HG03066 (cell line): Measurements from ENCODE around the gene ALX4.

Experiments used
- ATAC-seq: cut with Tn5 transposase; IDR thresholded peaks from one replicate; pipeline ENCODE4 v1.9.1; 2021; ENCODE audit warnings: low read depth; ENCODE audit not compliant: unreplicated experiment

The ALX4 gene

DNA sequence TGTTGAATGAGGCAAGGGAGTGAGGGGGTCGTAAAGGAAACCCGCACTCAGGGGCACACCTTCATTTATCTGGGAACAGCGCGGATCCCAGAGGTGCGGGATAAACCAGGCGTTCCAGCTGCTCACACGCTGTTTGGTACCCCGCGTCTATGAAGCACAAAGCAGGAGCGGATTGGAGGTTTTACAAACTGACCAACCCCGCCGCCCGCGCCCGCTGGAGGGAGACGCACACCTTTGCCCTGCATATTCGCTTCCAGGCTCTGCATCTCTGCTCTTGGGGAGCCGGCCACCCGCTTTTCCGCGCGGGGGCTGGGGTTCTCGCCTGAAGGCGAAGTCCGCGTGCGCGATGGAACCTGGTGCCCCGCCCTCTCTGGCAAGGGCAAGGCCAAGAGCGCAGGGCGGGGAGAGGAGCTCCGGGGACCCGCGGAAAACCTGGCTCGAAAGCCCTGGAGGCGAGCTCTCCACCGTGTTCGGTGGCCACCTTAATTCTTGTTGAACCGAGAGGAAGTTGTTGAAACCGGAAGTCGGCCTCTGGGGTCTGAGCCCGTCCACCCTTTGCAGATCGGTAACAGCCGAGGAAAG lies 6.8 kb upstream of the ALX4 start:
- no peak for ATAC-seq

DNA sequence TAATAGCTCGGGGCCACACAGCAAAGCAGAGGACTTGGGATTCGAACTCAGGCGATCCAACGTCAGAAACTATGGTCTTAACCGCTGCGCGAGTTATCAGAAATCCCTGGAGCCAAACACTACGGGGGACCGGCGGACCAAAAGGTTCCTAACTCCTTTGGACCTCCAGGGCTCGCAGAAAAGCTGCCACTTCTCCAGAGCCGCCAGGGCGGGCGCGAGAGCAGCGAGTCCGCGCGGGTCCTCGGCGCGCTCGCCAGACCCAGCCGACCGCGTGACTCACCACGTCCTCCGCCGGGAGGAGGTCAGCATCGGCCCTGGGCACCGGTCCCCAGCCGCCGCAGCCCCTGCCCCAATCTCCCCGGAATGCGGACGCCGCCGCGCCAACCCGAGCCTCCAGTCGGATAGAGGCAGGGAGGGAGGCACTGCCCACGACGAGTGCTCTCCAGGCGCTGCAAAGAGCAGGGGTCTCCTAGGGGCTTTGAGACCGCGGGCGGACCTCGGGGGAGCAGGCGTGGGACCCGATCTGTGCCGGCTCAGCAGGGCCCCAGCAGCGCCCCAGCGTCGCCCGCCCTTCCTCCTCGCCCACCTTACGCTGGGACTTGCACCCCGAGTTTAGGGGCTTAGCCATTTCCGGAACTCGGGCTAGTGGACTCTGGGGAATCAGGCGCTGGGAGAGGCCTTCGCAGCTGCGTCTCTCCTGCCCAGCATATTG lies 6.2 kb upstream of the ALX4 start:
- ATAC-seq, result no peak

DNA sequence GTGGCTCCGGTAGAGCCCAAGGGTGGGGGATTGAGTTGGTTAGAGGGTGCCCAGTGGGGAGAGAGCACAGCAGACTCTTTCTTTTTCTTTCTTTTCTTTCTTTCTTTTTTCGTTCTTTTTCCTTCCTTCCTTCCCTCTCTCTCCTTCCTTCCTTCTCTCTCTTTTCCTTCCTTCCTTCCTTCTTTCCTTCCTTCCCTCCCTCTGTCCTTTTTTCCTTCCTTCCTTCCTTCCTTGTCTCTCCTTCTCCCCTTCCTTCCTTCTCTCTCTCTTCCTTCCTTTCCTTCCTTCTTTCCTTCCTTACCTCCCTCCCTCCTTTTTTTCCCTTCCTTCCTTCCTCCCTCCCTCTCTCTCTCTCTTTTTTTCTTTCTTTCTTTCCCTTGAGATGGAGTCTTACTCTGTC lies 4.8 kb upstream of the ALX4 start:
- ATAC-seq, result no peak

DNA sequence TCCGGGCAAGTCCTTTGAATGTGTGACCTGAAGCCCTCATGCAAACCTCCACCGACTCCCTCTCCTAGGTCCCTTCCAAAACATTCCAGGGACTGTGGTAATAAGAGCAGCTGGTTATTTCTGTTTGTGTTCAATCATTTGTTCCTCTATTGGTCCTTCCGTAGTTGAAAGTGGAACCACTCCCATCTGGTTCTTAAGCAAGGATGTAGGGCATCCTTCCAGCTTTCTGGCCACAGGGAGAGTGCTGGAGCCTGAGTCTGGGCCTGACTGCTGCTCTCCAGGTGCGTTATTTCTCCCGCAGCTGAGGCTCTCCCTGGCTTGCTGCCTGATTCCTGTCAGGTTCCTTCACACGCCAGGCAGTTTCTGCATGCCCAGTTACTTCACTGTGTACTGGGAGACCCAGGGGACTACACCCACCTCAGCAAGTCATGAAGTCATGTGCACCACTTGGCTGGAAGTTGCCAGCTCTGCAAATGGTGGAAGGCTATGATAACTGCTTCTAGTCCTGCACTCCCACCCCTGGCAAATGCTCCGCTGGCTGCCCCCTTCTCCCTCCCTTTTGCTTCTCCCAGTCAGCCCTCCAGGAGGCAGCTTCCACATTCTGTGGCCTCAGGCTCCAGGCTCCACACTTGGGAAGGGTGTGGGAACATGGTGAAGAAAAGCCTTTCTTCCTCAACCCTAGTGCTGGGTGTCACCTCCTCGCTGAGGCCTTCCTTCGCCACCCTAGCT lies 4.0 kb upstream of the ALX4 start:
- ATAC-seq, result no peak

DNA sequence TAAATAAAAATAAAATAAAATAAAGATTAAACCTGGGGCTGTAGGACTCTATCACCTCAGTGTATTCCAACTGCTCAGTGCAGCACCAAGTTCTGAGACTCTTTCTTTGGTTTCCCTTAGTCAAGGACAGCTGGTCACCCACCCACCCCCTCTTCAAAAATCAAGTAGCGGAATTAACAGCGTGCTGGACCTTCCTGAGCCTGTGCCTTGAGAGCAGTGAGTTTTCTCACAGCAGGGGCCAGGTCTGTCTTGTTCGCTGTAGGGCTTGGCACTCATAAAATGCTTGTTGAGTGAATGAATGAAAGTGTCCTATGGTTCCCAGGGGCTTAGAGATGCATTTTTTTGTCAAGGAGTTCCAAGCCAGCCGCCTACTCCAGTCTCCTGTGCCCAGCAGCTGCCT lies 2.9 kb upstream of the ALX4 start:
- no peak for ATAC-seq

DNA sequence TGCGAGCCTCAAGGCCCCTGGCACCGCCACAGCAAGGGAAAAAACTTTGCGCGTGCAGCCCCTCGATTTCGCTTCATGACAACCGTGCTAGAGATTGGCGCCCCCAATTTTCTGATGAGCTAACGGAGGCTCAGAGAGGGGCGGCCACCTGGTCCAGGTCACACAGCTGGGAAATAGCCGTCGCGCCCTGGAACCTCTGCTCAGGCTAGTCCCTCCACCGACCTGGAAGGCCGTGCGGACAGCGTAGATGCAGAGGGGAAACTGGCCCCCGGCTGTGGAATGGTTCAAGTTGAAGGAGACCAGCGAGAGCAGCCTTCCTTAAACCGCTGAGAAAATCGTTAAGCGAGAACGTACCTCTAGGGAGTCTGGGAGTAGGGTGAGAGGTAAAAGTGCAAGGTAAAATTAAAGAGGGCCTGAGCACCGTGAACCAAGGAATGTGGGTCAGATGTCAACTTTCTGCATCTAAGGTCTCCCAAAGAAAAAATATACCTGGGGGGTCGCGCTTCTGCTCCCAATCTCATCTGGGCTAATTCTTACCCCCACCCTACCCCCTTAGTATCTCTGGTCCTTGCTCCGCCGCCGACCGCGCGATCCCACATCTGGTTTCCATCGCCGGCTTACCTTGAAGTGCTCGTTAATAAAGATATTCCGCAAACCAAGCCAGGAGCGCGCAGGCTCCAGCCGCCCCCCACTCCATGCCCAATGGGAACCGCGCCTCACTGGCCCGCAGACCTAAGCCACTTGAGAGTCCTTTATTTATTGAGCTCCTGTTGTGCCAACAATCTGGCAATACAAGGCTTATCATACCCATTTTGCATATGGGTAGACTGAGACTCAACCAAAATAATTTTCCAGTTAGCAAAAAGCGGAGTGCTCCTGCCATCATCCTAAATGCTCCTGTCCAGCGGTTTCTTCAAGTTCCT lies 1.7 kb upstream of the ALX4 start:
- ATAC-seq, result no peak

DNA sequence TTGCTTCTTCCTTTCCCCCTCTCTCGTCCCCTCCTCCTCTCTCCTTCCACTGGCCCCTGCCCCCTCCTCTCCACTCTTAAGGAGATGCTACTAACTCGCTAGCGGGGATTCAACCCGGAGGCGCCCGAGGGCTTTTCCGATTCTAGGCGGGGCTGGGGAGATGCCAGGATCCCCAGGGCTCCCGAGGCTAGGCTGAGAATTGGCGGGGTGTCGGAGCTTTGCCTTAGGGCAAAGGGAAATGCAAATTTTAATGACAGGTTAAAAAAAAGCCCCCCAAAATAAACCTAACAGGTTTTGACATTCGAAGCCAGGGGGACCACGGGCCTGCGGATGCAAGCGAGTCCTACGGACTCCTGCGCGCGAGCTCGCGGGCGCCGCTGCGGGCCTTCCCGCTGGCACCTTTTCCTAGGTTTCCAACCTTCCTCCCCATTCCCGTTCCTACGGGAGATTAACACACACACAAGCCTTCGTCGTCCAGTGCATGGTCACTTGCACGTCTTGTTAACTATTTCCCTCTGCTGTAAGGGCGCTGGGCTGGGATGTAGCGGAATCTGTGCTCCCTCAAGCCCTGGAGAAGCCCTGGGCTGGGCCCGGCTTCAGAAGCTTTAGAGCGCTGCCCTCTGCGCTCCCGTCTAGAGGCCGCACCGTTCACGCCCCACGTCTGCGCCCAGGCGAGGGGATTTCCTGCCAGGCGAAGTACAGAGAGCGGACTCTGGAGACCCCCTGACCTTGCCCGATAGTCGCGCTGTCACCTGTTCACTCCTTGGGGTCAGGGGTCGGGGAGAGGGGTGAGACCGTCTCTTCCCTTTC lies 729 bp upstream of the ALX4 start:
- ATAC-seq, result no peak

DNA sequence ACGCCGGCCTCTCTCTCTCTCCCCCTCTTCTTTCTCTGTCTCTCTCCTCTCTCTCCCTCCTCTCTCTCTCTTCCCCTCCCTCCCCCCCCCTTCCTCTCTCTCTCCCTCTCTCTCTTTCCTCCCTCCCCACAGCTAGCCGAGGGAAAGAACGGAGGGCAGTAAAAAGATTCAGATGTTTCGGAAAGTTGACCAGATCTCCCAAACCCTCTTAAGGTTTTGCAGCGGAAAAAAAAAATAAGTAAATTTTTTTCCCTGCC lies 195 bp upstream of the ALX4 start:
- no peak for ATAC-seq

DNA sequence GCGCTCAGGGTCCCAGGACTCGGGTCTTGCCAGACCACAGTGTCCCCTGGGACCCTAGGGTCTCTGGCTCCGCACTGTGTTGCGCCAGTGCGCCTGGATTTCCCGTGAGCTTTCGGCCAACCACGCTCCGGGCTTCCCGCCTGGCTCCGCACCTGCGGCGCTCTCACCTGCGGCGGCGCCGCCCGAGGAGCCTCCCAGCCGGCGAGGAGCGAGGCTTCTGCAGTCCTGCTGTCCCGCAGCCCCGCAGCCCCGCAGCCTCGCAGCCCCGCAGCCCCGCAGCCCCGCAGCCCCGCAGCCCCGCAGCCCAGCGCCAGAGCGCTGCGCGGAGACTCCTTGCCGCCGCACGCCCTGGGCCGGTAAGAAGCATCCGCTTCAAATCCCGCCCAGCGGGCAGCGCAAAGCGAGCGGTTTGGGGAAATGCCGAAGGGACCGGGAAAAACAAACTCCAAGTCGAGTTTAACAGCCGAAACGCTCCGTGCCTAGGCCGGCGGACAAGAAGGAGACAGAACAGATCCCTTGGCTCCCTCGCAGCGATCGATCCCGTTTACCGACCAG lies 939 bp downstream of the ALX4 start:
- no peak for ATAC-seq

DNA sequence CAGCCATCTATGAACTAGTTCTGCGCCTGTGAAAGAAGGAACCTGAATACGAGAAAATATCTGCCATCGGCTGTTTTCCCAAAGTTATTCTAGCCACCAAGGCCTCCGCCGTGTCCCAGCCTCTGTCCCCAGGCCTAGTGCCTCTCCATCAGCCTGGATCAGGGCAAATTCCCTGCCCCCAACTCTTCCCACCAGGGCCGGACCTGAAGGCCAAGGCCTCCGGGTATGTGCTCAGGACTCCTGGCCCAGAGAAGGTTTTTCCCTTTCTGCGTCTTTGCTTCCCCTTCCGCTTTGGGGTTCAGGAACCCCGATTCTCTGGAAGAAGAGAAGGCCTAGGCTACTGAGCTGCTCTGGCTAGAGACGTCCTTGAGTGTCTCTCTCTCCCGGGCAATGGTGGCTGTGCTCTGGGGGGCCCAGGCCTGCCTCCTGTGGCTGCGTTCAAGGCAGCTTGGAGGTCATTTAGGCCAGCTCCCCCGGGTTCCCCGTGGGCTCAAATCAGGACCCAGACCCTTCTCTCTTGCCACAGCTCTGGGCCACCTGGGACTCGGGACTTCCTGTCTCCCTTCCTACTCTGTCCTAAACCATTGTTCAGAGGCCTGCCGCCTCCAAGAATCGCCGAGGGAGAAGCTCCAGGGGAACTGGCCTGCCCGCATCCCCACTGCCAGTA lies 1.6 kb downstream of the ALX4 start:
- ATAC-seq, result no peak

DNA sequence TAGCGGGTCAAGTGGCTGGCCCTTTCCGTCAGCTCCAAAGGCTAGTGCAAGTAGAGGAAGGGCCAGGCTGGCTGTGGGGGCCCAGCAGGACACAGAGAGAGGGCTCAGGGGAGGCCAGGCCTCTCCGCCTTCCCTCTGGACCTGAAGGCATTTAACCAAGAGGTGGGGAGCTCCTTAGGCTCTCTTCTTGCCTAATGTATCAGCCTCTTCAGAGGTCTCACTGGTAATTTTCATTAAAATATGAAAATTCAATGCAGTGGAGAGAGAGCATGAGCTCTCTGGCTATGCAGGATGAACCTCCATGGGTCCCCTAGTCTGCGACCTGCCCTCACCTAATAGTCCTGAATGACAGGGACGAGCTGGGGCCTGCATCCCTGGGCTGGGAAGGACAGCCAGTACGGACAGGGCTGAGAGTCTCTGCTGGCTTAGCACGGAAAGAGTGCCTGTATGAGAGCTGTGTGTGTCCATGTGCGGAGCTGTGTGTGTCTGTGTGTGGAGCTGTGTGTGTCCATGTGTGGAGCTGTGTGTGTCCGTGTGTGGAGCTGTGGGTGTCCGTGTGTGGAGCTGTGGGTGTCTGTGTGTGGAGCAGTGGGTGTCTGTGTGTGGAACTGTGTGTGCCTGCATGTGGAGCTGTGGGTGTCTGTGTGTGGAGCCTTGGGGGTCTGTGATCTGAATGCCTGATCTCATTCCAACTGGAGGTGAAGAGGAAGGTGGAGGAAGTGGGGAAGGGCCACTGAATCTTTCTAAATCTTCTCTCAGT lies 2.4 kb downstream of the ALX4 start:
- ATAC-seq, result no peak

DNA sequence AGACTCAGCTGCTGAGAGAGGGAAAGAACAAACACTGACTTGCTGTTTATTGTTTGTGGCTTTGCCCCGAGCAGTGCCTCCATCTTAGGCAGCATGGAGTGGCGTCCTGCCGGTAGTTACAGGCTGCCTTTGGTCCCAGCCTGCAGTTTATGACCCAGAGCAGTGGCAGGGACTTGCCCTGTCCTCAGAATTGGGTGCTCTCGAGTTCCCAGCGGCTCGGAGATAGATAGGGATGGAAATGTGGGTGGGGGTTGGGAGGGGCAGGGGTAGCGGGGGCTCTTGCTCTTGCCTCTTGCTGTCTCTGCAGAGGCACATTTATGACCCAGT lies 3.1 kb downstream of the ALX4 start:
- no peak for ATAC-seq

DNA sequence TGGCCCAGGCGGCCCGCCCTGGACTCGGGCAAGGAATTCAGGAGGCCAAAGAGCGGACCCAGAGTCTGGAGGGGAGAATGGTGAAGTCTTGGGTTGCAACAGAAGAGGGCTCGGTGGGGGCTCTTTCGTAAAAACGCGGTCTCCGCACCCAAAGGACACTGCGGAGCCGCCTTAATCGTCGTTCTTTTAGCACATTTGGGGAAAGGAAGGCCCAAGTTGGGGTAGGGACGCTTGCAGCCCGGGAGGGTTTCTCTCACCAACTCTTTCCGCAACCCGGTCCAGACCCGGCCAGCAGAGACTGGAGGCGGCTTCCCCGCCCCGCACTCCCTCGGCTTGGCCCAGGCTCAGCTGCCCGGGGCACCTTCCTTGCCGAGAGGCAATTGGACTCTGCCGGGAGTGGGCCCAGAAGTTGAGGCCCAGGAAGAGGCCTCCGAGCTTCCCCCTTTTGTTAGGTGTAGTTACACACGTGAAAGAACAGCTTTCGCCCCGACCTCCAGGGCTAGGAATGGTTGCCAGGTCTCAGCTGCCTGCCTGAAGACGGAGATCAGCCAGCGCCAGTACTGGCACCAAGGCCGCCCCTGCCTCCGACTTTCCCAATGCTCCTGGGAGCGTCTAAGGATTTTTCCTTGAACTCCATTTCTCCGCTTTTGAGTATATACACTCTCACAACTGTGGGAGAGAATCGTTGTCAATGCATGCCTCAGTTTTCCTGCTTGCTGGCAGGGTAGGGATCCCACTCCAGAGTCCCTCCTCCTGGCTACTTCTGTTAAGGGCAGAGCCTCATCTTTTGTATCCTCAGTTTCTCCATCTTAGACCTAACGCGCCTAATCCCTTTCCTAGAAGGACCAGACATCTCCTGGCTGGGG lies 3.7 kb downstream of the ALX4 start:
- no peak for ATAC-seq

DNA sequence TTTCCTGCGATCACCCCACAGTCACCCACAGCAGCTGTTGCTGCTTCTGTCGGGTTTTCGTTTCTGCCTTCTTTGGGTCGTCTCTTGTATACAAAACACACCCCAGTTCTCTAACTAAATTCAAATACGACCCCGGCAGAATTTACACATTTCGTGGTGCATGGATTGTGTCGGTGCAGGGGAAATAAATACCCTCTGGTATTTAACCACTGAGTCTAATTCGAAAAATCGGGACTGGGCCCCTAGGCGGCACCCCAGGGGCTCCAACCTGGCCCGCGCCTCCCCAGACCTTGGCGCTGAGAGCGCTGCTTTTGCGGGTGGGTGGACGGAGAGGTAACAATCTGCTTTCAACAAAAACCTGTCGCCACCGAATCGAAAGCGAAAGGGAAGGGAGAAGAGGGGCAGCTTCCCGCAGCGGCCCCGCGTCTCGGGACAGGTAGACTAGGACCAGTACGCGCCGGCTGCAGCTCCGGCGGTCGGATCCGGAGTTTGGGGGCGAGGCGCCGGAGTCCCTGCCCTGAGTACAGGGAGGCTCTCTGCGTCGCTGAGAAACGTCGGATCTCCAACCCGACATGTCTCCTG lies 4.4 kb downstream of the ALX4 start:
- ATAC-seq, result no peak

DNA sequence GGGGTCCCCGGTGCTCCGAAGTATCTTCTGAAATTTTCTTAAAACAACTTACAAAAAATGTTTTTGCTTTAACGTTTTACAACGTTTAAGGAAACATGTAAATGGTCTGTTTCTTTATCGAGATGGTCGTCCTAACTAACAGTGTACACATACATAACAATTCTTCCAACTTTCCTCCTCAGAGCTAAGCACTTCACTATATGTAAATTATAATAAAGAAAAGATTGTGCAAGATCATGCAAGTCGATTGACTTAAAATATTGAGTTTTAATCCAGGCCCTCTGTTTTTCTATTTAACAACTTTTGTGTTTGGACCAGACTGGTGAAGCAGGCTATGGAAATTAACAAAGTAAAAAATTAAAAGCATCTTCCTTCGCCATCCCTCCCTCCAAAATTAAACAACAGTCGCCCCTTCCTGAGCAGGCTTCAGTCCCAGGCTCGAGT lies 4.9 kb downstream of the ALX4 start:
- ATAC-seq, result no peak

DNA sequence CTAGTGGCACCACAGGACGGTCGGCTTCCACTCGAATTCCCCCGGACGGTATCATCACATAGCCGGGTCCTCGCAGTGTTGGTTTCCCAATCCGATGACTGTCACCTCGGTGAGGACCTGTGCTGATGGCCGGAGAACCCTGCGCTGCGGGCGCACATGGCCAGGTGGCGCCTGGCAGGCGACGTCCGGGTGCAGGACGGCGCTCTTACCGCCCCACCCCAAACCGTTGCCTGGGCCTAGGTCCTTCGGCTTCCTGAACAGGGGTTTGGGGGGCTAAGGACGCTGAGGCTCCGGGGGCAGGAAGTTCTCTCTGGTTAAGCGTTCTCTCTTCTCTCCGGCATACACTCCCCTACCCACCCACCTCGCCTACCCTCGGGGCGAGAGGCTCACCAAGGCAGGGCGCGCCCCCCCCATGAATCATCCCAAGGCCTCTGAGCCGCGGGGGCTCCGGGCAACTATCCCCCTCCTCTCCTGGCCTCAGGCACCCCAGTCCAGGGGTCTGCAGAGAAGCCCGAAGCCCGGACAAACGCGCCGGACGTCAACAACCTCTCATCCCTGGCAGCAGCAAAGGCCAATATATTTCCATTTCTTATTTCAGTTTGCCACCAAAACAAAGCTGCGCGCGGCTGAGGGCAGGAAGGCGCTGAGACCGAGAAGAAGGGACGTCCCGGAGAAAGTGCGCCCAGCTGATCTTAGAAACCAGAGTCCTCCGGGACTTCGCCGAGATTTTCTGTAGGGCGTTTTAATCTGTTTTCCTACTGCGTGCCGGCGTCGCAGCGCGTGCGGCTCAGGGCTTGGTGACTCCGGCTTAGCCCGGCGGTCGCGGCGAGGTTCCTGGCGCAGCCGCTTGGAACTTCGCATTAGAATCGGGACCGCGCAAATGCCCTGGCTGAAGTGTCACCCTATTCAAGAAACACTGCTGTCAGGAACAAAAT lies 5.6 kb downstream of the ALX4 start:
- ATAC-seq, result no peak
